C4-2B (cell line): Measurements from ENCODE around the gene GRM7.

Experiments
- H3K27ac ChIP-seq: fragments of 450-650 bp; 2 replicates; pipeline ENCODE4 v1.5.1; 2017
- ZFX ChIP-seq: fragments of 450-650 bp; IDR thresholded peaks from 2 replicates; pipeline ENCODE4 v1.6.1; 2017
- TF ChIP-seq, protein P1 (sequence below): fragments of 450-650 bp; conservative IDR thresholded peaks from 2 replicates; pipeline ENCODE4 v1.5.1; 2017; ENCODE audit warnings: mild to moderate bottlenecking

Gene GRM7

DNA sequence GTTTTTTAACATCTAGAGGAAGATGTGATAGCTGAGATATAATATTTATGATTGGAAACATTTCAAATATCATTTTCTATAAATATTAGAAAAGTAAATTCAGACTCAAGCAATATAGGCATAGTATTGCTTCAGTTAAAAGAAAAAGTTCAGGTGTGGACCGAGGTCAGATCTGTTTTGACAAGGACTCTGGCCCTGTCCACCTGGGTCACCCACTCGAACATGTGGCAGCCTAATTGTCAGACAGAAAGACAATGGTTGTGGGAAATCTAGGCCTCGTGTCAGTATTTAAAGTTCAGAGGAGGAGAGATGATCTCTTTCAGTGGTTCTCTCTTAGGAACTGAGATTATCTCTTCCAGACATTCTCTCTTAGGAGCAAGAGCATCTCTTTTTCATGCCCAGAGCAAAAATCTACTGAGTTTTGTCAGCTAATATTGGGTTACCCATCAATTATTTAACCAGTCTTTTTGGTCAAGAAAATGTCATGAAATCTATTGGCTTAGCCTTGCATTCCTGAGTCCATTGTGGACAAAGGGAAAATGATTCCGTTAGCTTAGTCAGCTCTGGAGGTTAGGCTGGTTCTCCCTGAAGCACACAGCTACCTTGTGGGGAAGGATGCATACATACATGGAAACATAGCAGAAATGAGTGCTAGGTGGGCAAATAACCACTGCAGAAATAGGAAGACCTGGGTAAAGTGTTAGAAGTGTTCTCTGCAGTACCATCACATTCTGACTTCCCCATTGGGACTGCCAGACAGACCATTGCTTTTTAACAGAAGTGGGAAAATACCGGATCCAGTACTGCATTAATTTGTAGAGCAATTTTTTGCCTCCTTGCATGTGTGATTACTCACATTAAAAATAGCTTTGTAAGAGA, 343.3 kb downstream of the GRM7 start:
- H3K27ac ChIP-seq: no peak overlapping the region
- TF ChIP-seq ZFX: no peak
- TF ChIP-seq, protein P1, sequence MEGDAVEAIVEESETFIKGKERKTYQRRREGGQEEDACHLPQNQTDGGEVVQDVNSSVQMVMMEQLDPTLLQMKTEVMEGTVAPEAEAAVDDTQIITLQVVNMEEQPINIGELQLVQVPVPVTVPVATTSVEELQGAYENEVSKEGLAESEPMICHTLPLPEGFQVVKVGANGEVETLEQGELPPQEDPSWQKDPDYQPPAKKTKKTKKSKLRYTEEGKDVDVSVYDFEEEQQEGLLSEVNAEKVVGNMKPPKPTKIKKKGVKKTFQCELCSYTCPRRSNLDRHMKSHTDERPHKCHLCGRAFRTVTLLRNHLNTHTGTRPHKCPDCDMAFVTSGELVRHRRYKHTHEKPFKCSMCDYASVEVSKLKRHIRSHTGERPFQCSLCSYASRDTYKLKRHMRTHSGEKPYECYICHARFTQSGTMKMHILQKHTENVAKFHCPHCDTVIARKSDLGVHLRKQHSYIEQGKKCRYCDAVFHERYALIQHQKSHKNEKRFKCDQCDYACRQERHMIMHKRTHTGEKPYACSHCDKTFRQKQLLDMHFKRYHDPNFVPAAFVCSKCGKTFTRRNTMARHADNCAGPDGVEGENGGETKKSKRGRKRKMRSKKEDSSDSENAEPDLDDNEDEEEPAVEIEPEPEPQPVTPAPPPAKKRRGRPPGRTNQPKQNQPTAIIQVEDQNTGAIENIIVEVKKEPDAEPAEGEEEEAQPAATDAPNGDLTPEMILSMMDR: no peak

DNA sequence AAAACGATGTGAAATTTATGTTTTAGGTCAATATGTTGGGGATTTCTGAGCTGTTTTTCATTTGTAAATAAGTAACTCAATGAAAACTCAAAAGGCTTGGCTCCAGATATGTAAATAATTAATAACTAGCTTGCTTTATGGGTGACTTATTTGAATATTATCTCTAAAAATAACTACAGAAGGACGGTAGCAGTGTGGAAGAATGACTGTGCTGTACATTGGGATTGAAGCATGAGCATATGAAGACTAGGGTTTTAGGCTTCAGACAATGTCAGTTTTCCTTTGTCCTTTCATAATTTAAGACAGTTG, 343.9 kb downstream of the GRM7 start:
- no peak overlapping the region for H3K27ac ChIP-seq
- TF ChIP-seq ZFX: no peak
- TF ChIP-seq, protein P1: no peak

DNA sequence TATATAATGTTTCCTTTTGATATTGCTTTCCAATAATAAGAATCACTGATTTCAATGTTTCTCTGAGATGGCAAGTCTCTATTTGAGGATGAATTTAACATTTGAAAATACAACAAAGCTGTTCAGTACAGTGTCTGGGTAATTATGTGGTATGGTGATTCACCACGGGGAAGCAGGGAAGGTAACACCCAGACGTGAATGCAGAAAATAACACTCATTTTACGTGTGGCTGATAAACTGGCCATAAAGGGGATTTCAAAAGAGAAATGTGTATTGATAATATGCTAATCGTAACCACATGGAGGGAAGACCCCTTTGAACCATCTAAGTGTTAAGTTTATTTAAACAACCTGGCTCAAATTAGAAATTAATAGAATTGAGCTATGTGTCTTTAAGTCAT, 344.6 kb downstream of the GRM7 start:
- TF ChIP-seq, protein P1: no peak
- TF ChIP-seq ZFX: no peak
- no peak overlapping the region for H3K27ac ChIP-seq

DNA sequence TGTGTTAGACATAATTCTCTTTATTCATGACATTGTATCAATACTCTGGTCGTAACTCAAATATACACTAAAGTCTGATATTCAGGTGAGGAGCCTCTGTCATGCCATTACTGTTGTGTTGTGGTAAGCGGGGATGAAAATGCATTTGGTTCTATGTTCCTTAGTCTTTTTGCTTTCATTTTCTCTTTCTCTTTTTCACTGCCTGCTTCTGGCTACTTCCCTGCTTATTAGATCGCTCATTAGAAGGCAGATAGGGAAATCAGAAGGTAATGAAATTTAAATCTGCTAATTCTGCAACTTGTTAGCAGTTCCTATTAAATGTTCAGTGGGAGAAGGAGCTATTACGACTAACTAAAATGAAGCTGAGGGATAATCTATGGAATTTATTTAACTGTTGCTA, 345.0 kb downstream of the GRM7 start:
- TF ChIP-seq, protein P1: no peak
- no peak for TF ChIP-seq ZFX

DNA sequence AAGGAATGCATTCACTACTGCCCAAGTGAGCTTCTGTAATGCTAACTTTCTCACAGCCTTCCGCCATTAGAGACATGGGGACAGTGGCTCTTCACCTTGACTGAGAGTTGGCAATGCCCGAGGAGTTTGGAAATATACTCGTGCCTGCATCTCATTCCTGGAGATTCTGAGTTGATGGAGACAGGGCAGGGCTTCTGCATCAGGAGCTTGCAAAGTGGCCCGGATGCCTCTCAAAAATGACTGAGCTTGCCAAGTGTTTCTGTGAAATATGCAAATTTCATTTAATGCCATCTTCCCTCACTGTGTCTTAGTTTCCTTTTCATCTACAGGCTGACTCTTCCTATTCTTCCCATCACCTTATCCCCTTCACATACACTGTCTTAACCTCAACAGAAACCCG, 346.2 kb downstream of the GRM7 start:
- TF ChIP-seq, protein P1: no peak
- no peak for TF ChIP-seq ZFX

More for the DNA sequence above, 345.0 kb downstream of the GRM7 start:
- H3K27ac ChIP-seq: no peak overlapping the region

DNA sequence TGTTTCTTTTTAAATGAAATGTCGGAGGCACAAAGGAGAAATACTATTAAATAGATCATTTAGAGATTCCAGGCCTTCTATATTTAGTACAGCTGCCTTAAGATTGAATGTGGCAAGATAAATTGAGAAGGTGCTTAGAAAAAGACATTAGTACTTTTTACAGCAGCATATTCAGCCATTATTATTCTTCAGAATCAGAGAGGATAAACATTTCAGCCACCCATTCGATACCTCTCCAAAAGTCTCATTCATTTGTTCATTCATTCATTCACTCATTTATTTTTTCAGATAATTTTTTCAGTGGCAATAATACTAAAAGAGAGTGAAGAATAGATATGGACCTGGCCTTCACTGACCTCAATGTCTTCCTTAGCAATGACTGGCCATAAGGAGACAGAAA, 347.0 kb downstream of the GRM7 start:
- TF ChIP-seq, protein P1: no peak
- TF ChIP-seq ZFX: no peak
- H3K27ac ChIP-seq: no peak overlapping the region

More for the DNA sequence above, 346.2 kb downstream of the GRM7 start:
- no peak overlapping the region for H3K27ac ChIP-seq

DNA sequence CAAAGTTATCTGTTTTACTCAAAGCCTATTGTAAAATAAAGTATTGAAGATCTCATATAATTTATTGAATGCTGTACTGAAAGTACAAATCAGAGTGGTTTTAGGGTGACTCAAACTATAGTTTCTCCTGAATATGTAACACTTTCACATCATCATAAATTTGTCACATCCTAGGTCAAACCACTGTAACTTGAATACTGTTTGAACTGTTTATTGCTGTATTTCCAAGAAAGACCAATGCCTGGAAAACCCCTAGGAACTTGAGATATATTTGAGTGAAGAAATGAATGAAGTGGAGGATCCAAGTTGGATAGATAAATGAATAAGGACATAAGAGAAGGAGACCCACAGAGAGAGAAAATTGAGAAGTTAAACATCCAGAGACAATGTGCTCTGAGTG, 348.2 kb downstream of the GRM7 start:
- no peak overlapping the region for H3K27ac ChIP-seq
- TF ChIP-seq ZFX: no peak
- TF ChIP-seq, protein P1: no peak
